ENCODE measurements around the gene DPM2. TPM values are rescaled to one million over a fixed set of nuclear protein-coding genes. Genes with fewer than 3 reads are reported as not detected.

DPM2 gene
- total and polyA plus RNA-seq, 4 donors, result 18.2 to 26.3 (median 21.4) TPM

DNA sequence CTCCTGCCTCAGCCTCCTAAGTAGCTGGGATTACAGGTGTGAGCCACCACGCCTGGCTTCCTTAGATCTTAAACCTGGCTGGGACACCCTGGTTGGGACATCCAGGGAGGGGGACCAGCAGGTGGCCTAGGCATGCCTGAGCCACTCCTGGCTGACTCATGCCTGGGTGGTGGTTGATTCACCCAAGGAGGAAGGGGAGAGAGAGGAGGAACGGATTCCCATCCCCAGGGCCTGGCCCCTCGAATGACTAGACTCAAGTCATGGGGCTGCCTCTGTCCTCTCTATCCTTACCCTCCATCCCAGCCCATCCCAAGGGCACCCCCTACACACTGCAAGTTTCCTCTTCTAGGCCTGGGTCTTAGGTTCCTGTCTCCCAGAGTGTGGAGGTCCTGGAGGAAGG lies 30.4 kb upstream of the DPM2 start:
- H3K9me3 ChIP-seq (ENCODE audit: control insufficient read depth, low read length), result no peaks in the 10 kb centered on the region
- no peak overlapping the region for H3K27ac ChIP-seq (ENCODE audit: low read depth in 1 of 2, low read length in 2 of 2)
- H3K27me3 ChIP-seq (ENCODE audit: control insufficient read depth in 1 of 2, insufficient read depth in 2 of 2, low read length in 1 of 2), result no peaks in the 10 kb centered on the region
- intact Hi-C loops (cut with DNase I), result no loop called here
- peaks cover 0 to 3% of the 10 kb centered on the region in 2 donors for H3K4me1 ChIP-seq (ENCODE audit: control insufficient read depth in 1 of 2, insufficient read depth in 2 of 2, low read length in 2 of 2)
- DNase-seq, result peak in 1 of 2 donors; percentile 41
- no peak overlapping the region for H3K4me3 ChIP-seq (ENCODE audit: low read length in 2 of 2)
- WGBS, 2 donors, result 80 to 88% methylated on average over 3 of the region's 3 CpGs
- ATAC-seq (ENCODE audit: low FRiP score), result no peak
- H3K36me3 ChIP-seq (ENCODE audit: control insufficient read depth in 1 of 2, insufficient read depth in 2 of 2, low read length in 1 of 2), result no peaks in the 10 kb centered on the region

DNA sequence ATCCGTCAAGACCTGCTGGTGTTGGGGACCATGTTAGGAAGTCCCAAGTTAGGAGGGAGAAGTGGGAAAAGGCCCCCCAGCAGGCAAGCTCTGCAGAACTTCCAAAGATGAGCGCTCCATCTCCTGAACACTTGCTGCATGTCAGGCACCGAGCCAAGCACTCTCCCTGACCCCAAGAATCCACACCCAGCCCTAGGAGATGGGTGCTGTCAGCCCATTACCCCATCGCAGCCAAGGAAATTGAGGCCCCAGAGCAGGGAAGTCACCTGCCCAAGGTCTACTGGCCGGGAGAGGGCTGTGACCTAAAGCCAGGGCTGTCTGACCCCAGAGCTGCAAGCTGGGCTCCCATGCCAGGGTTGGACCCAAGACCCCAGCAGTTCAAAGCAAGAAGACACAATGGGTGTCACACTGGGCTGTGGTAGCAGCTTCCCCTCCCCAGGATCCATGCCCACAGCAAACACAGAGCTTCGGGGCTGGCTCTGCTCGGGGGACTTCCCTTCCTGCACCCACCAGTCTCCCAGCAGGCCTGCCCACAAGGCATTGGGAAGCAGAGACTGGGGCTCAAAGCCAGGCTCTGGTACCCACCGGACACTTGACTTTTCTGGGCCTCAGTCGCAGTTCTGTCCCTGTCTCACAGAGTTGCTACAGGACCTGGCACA lies 29.6 kb upstream of the DPM2 start:
- Histone ChIP-seq H3K4me1 (ENCODE audit: control insufficient read depth in 1 of 2, insufficient read depth in 2 of 2, low read length in 2 of 2) (peaks cover 0 to 4% of the 10 kb centered on the region in 2 donors), H3K9me3 (ENCODE audit: control insufficient read depth, low read length) (no peaks in the 10 kb centered on the region), H3K27ac (ENCODE audit: low read depth in 1 of 2, low read length in 2 of 2) (no peak overlapping the region), H3K27me3 (ENCODE audit: control insufficient read depth in 1 of 2, insufficient read depth in 2 of 2, low read length in 1 of 2) (no peaks in the 10 kb centered on the region), H3K4me3 (ENCODE audit: low read length in 2 of 2) (no peak overlapping the region), H3K36me3 (ENCODE audit: control insufficient read depth in 1 of 2, insufficient read depth in 2 of 2, low read length in 1 of 2) (no peaks in the 10 kb centered on the region)
- ATAC-seq (ENCODE audit: low FRiP score) (no peak), DNase-seq (peak in 1 of 2 donors; percentile 47)
- WGBS, 2 donors, result 69 to 71% methylated on average over 9 of the region's 9 CpGs
- intact Hi-C loops (cut with DNase I), result no loop called here

DNA sequence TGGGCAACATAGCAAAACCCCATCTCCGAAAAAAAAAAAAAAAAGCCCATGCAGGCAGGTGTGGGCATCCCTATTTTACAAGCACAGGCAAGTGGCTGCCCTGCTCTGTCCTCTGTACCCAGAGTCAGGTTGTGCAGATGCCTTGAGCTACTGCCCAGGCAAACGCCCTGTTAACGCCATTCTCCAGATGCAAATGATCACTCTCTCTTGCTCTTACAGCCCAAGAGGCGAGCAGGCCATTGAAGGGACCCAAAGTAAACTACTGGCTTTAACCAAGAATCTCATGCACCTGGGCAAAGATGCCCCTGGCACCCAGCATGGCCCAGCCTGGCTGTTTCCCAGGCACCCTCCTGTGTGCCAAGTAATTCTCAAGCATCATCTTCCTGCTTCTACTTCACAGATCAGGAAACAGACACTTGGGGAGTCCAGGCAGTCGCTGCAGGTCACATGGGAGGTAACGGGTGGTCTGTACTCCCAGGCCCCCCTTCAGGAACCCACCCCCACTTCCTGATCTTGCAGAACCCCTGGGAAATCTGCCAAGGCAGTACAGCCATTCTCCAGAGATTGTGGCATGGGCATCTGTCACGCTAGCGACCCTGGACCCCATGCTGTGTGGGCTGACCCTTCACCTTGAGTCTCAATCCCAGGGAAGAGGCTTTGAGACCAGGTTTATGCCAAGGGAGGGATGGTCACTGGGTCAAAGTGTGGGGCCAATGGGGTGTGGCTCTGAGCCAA lies 28.9 kb upstream of the DPM2 start:
- DNase-seq (peak in 1 of 2 donors; percentile 41), ATAC-seq (ENCODE audit: low FRiP score) (no peak)
- peaks cover 0 to 4% of the 10 kb centered on the region in 2 donors for H3K4me1 ChIP-seq (ENCODE audit: control insufficient read depth in 1 of 2, insufficient read depth in 2 of 2, low read length in 2 of 2)
- no peaks in the 10 kb centered on the region for H3K36me3 ChIP-seq (ENCODE audit: control insufficient read depth in 1 of 2, insufficient read depth in 2 of 2, low read length in 1 of 2)
- H3K27me3 ChIP-seq (ENCODE audit: control insufficient read depth in 1 of 2, insufficient read depth in 2 of 2, low read length in 1 of 2), result no peaks in the 10 kb centered on the region
- H3K27ac ChIP-seq (ENCODE audit: low read depth in 1 of 2, low read length in 2 of 2), result peak overlapping the region in 1 of 2 donors; percentile 74
- WGBS, 2 donors, result 69 to 73% methylated on average over 8 of the region's 8 CpGs
- intact Hi-C loops (cut with DNase I), result no loop called here
- H3K9me3 ChIP-seq (ENCODE audit: control insufficient read depth, low read length), result no peaks in the 10 kb centered on the region
- no peak overlapping the region for H3K4me3 ChIP-seq (ENCODE audit: low read length in 2 of 2)

DNA sequence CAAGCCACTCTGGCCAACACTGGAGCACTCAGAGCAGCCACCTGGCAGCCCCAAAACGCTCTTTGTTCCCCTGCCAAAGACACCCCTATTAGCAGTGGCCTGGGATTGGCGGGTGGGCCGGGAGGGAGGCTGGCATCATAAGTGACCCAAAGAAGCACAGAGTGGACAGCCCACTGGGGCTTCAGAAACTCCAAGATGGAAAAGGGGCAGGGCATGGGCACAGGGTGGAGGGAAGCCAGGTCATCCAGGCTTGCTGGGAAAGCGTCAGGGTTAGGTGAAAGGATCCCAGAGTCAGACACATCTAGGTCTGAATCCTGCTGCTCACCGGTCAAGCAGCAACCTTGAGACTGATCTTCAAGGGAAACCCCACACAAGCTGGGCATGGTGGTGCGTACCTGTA lies 28.3 kb upstream of the DPM2 start:
- Histone ChIP-seq H3K27me3 (ENCODE audit: control insufficient read depth in 1 of 2, insufficient read depth in 2 of 2, low read length in 1 of 2) (no peaks in the 10 kb centered on the region), H3K27ac (ENCODE audit: low read depth in 1 of 2, low read length in 2 of 2) (peak overlapping the region; percentile 10 to 74), H3K4me1 (ENCODE audit: control insufficient read depth in 1 of 2, insufficient read depth in 2 of 2, low read length in 2 of 2) (peaks cover 0 to 4% of the 10 kb centered on the region in 2 donors), H3K36me3 (ENCODE audit: control insufficient read depth in 1 of 2, insufficient read depth in 2 of 2, low read length in 1 of 2) (no peaks in the 10 kb centered on the region), H3K9me3 (ENCODE audit: control insufficient read depth, low read length) (no peaks in the 10 kb centered on the region), H3K4me3 (ENCODE audit: low read length in 2 of 2) (no peak overlapping the region)
- DNase-seq (no peak), ATAC-seq (ENCODE audit: low FRiP score) (peak; percentile 30)
- intact Hi-C loops (cut with DNase I), result loop anchor here in 1 of 2 donors (2.0 kb wide), 1 partner anchor 15 kb away; the partner anchor contains the start of gene EEIG1
- WGBS, 2 donors, result 30 to 32% methylated on average over 6 of the region's 6 CpGs

DNA sequence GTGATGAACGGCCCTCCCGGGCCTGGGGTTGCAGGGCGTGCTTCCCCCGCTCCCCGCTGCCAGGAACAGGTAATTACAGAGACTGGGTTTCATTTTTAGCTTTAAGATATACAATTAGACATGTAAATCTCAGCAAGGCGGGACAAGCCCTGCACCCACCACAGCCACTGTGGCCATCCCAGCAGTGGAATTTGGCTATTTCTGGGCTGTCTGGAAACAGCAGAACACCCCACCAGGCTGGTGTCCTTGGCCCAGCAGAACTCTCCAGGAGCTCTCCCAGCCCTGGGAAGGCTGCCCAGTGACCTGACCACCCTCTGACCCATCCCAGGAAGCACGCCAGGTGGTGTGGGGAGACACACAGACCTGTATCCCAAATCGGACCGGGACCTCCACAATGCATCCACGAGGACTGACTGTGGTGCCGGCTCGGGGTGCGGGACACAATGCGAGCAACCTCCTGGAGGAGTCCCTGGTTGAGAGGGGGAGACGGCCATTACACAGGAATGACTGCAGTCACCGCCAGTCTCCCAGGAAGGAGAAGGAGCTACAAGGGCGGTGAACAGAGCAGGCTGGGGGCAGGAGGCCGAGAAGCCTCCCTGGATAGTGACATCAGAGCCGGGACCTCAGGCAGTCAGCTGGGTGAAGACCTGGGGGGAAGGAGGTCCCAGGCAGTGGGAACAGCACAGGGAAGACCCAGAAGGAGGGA lies 25.9 kb upstream of the DPM2 start:
- Histone ChIP-seq H3K36me3 (ENCODE audit: control insufficient read depth in 1 of 2, insufficient read depth in 2 of 2, low read length in 1 of 2) (no peaks in the 10 kb centered on the region), H3K27me3 (ENCODE audit: control insufficient read depth in 1 of 2, insufficient read depth in 2 of 2, low read length in 1 of 2) (no peaks in the 10 kb centered on the region), H3K4me3 (ENCODE audit: low read length in 2 of 2) (no peak overlapping the region), H3K4me1 (ENCODE audit: control insufficient read depth in 1 of 2, insufficient read depth in 2 of 2, low read length in 2 of 2) (peaks cover 0 to 4% of the 10 kb centered on the region in 2 donors), H3K9me3 (ENCODE audit: control insufficient read depth, low read length) (no peaks in the 10 kb centered on the region), H3K27ac (ENCODE audit: low read depth in 1 of 2, low read length in 2 of 2) (peak overlapping the region in 1 of 2 donors; percentile 53)
- DNase-seq (no peak), ATAC-seq (ENCODE audit: low FRiP score) (peak; percentile 8)
- intact Hi-C loops (cut with DNase I), result loop anchor here in 1 of 2 donors (2.0 kb wide), 1 partner anchor 17 kb away; the partner anchor contains the start of gene EEIG1
- 35 to 47% methylated on average over 19 of the region's 19 CpGs for WGBS, 2 donors

DNA sequence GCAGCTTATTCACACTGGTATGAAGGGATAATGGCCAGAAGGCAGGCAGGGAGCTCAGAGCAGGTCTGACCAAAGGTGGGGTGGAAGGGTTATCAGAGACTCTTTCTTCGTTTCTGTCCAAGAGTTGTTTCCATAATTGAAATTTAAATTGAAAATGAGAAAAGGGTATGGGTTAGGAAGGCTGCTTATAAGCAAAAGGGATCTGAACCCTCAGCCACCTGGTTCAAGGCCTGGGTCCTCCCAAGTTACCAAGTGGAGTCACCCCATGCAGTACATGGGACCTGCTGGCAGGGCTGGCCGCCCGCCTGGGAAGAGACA lies 25.3 kb upstream of the DPM2 start:
- H3K27ac ChIP-seq (ENCODE audit: low read depth in 1 of 2, low read length in 2 of 2), result peak overlapping the region in 1 of 2 donors; percentile 53

DNA sequence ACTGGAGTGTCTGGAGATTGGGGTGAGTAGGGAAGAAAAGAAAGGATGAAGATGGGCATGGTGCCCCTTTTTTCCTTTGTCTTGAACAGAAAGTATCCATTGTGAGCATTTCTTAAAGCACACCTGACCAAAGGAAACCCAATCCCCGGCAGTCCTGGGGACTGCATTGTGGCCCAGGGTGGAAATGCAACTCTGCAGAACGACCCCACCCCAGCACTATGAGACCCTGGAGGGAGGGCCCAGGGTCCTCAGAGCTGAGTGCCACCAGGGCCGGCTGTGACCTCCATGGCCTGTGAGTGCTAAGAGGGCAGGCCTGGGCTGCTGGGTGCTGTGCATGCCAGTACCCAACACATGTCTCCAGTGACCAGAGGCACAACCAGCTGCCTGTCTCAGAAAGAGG lies 24.6 kb upstream of the DPM2 start:
- no peak overlapping the region for H3K4me3 ChIP-seq (ENCODE audit: low read length in 2 of 2)
- H3K27ac ChIP-seq (ENCODE audit: low read depth in 1 of 2, low read length in 2 of 2), result no peak overlapping the region
- WGBS, 2 donors, result 62 to 63% methylated on average over 3 of the region's 3 CpGs
- no peaks in the 10 kb centered on the region for H3K36me3 ChIP-seq (ENCODE audit: control insufficient read depth in 1 of 2, insufficient read depth in 2 of 2, low read length in 1 of 2)
- no peaks in the 10 kb centered on the region for H3K27me3 ChIP-seq (ENCODE audit: control insufficient read depth in 1 of 2, insufficient read depth in 2 of 2, low read length in 1 of 2)
- ATAC-seq (ENCODE audit: low FRiP score) (no peak), DNase-seq (no peak)
- peaks cover 0 to 4% of the 10 kb centered on the region in 2 donors for H3K4me1 ChIP-seq (ENCODE audit: control insufficient read depth in 1 of 2, insufficient read depth in 2 of 2, low read length in 2 of 2)
- intact Hi-C loops (cut with DNase I), result no loop called here
- H3K9me3 ChIP-seq (ENCODE audit: control insufficient read depth, low read length), result no peaks in the 10 kb centered on the region

More for the DNA sequence above, 25.3 kb upstream of the DPM2 start:
- DNase-seq, result no peak
- intact Hi-C loops (cut with DNase I), result no loop called here
- H3K4me3 ChIP-seq (ENCODE audit: low read length in 2 of 2), result no peak overlapping the region
- WGBS, 2 donors, result 47 to 65% methylated on average over 3 of the region's 3 CpGs
- no peaks in the 10 kb centered on the region for H3K36me3 ChIP-seq (ENCODE audit: control insufficient read depth in 1 of 2, insufficient read depth in 2 of 2, low read length in 1 of 2)
- ATAC-seq (ENCODE audit: low FRiP score), result no peak
- H3K4me1 ChIP-seq (ENCODE audit: control insufficient read depth in 1 of 2, insufficient read depth in 2 of 2, low read length in 2 of 2), result peaks cover 0 to 4% of the 10 kb centered on the region in 2 donors
- H3K9me3 ChIP-seq (ENCODE audit: control insufficient read depth, low read length), result no peaks in the 10 kb centered on the region
- no peaks in the 10 kb centered on the region for H3K27me3 ChIP-seq (ENCODE audit: control insufficient read depth in 1 of 2, insufficient read depth in 2 of 2, low read length in 1 of 2)

DNA sequence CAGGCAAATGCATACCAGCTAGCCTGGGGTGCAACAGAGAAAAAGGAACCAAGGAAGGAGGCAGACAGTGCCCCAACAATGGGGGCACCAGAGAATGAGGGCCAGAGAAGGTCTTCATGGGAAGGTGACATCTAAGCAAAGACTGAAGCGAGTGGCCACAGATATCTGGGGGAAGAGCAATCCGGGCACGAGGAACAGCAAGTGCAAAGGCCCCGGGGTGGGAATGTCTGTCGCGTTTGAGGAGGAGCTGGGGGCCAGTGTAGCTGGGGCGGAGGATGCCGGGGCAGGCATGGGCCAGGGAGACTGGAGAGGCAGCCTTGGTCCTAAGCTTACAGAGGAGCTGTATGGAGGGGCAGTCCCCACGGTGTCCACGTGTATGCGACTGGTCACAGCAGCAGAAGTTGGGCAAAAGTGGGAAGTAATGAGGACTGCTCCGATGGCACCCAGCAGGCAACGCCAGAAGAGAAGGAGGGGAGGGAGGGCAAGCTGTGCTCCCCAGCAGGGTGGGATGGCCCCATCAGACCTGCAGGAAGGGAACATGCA lies 24.0 kb upstream of the DPM2 start:
- Histone ChIP-seq H3K4me1 (ENCODE audit: control insufficient read depth in 1 of 2, insufficient read depth in 2 of 2, low read length in 2 of 2) (peaks cover 0 to 4% of the 10 kb centered on the region in 2 donors), H3K36me3 (ENCODE audit: control insufficient read depth in 1 of 2, insufficient read depth in 2 of 2, low read length in 1 of 2) (no peaks in the 10 kb centered on the region), H3K4me3 (ENCODE audit: low read length in 2 of 2) (no peak overlapping the region), H3K27me3 (ENCODE audit: control insufficient read depth in 1 of 2, insufficient read depth in 2 of 2, low read length in 1 of 2) (no peaks in the 10 kb centered on the region), H3K9me3 (ENCODE audit: control insufficient read depth, low read length) (no peaks in the 10 kb centered on the region), H3K27ac (ENCODE audit: low read depth in 1 of 2, low read length in 2 of 2) (no peak overlapping the region)
- ATAC-seq (ENCODE audit: low FRiP score), result no peak
- intact Hi-C loops (cut with DNase I), result no loop called here
- no peak for DNase-seq
- WGBS, 2 donors, result 94% methylated on average over 13 of the region's 13 CpGs
